Fibroblast of lung (primary cell): ENCODE results near the gene AQP12B.

ENCODE experiments used
- EZH2 ChIP-seq: IDR thresholded peaks from 2 replicates; pipeline ENCODE4 v1.5.1; 2012; ENCODE audit warnings: low read length, control low read depth, mild to moderate bottlenecking; ENCODE audit errors: missing control alignments
- TF ChIP-seq, protein P1 (sequence below), 2 donors: IDR thresholded peaks in 1 of 2; conservative IDR thresholded peaks in 1 of 2; 1 replicate in 1 of 2; 2 replicates in 1 of 2; pipeline ENCODE4 v1.5.1; 2011 to 2012; ENCODE audit warnings: low read length in 2 of 2, control low read depth in 1 of 2, inconsistent platforms in 1 of 2, low read depth in 1 of 2, mild to moderate bottlenecking in 1 of 2

- TF ChIP-seq, protein P1, sequence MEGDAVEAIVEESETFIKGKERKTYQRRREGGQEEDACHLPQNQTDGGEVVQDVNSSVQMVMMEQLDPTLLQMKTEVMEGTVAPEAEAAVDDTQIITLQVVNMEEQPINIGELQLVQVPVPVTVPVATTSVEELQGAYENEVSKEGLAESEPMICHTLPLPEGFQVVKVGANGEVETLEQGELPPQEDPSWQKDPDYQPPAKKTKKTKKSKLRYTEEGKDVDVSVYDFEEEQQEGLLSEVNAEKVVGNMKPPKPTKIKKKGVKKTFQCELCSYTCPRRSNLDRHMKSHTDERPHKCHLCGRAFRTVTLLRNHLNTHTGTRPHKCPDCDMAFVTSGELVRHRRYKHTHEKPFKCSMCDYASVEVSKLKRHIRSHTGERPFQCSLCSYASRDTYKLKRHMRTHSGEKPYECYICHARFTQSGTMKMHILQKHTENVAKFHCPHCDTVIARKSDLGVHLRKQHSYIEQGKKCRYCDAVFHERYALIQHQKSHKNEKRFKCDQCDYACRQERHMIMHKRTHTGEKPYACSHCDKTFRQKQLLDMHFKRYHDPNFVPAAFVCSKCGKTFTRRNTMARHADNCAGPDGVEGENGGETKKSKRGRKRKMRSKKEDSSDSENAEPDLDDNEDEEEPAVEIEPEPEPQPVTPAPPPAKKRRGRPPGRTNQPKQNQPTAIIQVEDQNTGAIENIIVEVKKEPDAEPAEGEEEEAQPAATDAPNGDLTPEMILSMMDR (conservative IDR thresholded peaks at IDR 0.05 in 1 of 2, IDR thresholded peaks at IDR 0.05 in 1 of 2; ENCODE audit: low read depth in 1 of 2, low read length in 2 of 2) = no peak
- no peak for TF ChIP-seq EZH2
These were observed 5.9 kb upstream of the AQP12B start for GRCh38 chr2:240688553-240688919.
